ENCODE results near the gene NTN5.

DNA sequence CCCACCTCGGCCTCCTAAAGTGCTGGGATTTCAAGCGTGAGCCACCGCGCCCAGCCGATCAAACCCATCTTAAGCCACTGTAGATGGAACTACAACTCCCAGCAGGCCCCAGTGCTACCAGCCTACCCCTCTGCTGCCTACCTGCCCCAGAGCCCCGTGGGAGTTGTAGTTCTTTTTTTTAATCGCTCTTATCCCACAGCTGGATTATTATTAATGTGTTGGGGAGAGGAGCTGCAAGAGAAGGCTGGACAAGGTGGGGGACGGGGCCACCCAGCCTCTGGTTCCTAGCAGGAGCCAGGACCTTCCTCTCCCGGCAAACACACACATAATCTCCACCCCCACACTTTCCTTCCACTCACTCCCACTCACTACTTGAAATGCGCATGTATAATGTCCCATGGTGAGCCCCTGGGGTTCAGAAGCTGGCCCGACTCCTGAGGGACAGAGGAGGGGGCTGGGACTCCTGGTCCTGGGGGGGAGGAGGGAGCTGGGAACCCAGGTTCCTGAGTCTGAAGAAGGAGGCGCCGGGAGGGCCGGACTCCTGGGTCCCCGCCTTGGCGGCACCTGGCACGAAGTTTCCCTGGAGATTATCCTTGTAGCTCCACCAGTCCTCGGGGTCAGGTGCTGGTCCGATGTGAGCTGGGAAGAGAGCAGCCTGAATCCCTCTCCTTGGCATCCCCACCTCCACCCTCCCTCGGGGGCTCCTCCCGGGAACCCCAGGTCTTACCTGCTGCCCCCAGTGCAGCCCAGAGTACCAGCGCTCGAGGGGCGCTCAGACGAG, 27.8 kb downstream of the NTN5 start:
- TF ChIP-seq, protein P1, sequence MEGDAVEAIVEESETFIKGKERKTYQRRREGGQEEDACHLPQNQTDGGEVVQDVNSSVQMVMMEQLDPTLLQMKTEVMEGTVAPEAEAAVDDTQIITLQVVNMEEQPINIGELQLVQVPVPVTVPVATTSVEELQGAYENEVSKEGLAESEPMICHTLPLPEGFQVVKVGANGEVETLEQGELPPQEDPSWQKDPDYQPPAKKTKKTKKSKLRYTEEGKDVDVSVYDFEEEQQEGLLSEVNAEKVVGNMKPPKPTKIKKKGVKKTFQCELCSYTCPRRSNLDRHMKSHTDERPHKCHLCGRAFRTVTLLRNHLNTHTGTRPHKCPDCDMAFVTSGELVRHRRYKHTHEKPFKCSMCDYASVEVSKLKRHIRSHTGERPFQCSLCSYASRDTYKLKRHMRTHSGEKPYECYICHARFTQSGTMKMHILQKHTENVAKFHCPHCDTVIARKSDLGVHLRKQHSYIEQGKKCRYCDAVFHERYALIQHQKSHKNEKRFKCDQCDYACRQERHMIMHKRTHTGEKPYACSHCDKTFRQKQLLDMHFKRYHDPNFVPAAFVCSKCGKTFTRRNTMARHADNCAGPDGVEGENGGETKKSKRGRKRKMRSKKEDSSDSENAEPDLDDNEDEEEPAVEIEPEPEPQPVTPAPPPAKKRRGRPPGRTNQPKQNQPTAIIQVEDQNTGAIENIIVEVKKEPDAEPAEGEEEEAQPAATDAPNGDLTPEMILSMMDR (IDR thresholded peaks at IDR 0.05; ENCODE audit: insufficient read depth, low read depth, low read length), result no peak
- TF ChIP-seq EZH2 (IDR thresholded peaks at IDR 0.05; ENCODE audit: insufficient read depth, low read length), result no peak
